Fibroblast of the aortic adventitia (primary cell): Measurements from ENCODE around the gene OTOP1. TPM values are rescaled to one million over a fixed set of nuclear protein-coding genes. Genes with fewer than 3 reads are reported as not detected.
"Not testable (repeated sequence)": the region's sequence is repeated elsewhere in the genome, so short reads cannot be mapped to it uniquely, and the experiment has no call there.

Experiments
- DNase-seq: peaks from one replicate; pipeline ENCODE4 v3.0.0-alpha.2; 2010; ENCODE audit warnings: low read depth
- H3K4me3 ChIP-seq: 2 replicates; pipeline ENCODE4 v1.5.1; 2011; ENCODE audit warnings: low read depth, mild to moderate bottlenecking, control low read depth, low read length, moderate library complexity
- CTCF ChIP-seq: IDR thresholded peaks from 2 replicates; pipeline ENCODE4 v1.5.1; 2011; ENCODE audit warnings: mild to moderate bottlenecking, low read length, control low read depth, inconsistent platforms; ENCODE audit not compliant: insufficient read depth
- total RNA-seq: library from RNA; depleted of rRNA; stranded (reverse); fragments of >200 nt; gene quantifications from 2 replicates; pipeline ENCODE4 v1.2.3, GENCODE V29; 2012; ENCODE audit warnings: low replicate concordance

Gene OTOP1
- total RNA-seq, 1 donor = not detected

- H3K4me3 ChIP-seq = no peak overlapping the region
- no peak for TF ChIP-seq CTCF
- no peak for DNase-seq
These were observed 20.5 kb downstream of the OTOP1 start for GRCh38 chr4:4206204-4206603.

- no peak for DNase-seq
These were observed 22.4 kb downstream of the OTOP1 start for GRCh38 chr4:4204401-4204745.

GRCh38 chr4:4203688-4204400 lies 22.9 kb downstream of the OTOP1 start:
- DNase-seq = no peak
- no peak overlapping the region for H3K4me3 ChIP-seq
- no peak for TF ChIP-seq CTCF

More at GRCh38 chr4:4204401-4204745, 22.4 kb downstream of the OTOP1 start:
- no peak overlapping the region for H3K4me3 ChIP-seq
- TF ChIP-seq CTCF = no peak

- no peak for TF ChIP-seq CTCF
- no peak overlapping the region for H3K4me3 ChIP-seq
- no peak for DNase-seq
These were observed 24.2 kb downstream of the OTOP1 start for GRCh38 chr4:4202510-4202909.

- H3K4me3 ChIP-seq = no peak overlapping the region
- DNase-seq = no peak
- TF ChIP-seq CTCF = no peak
These were observed 26.1 kb downstream of the OTOP1 start for GRCh38 chr4:4200624-4201023.

- H3K4me3 ChIP-seq = no peak overlapping the region
- no peak for DNase-seq
- TF ChIP-seq CTCF = no peak
These were observed 31.4 kb downstream of the OTOP1 start for GRCh38 chr4:4195354-4195753.

GRCh38 chr4:4188557-4188956 lies 38.2 kb downstream of the OTOP1 start:
- DNase-seq, H3K4me3 ChIP-seq: not testable (repeated sequence)
